GM23338 (cell line): ENCODE data around the gene QKI.

ENCODE experiments used
- CREB1 ChIP-seq: fragments of 250-450 bp; sonication (Bioruptor Pico); IDR thresholded peaks from 2 replicates; pipeline ENCODE4 v1.5.0; 2020; ENCODE audit warnings: low read depth, mild to moderate bottlenecking, moderate library complexity
- EZH2 ChIP-seq: fragments of 200-600 bp; sonication (generic); IDR thresholded peaks from one replicate; pipeline ENCODE4 v1.8.0; 2017; ENCODE audit warnings: antibody characterized with exemption, mild to moderate bottlenecking, low read depth; ENCODE audit not compliant: unreplicated experiment
- EZH2phosphoT487 ChIP-seq: fragments of 200-600 bp; sonication (generic); IDR thresholded peaks from one replicate; pipeline ENCODE4 v1.8.1; 2018; ENCODE audit warnings: antibody characterized with exemption; ENCODE audit not compliant: unreplicated experiment
- POLR2AphosphoS5 ChIP-seq: IDR thresholded peaks from 2 replicates; pipeline ENCODE4 v1.6.1; 2016; ENCODE audit warnings: antibody characterized with exemption, low read depth
- TF ChIP-seq, protein P1 (sequence below), 2 experiments: fragments of 200-600 bp in 1 of 2; sonication (generic) in 1 of 2; conservative IDR thresholded peaks; 2 replicates each; pipeline versions ENCODE4 v1.5.1 to v1.6.1; 2016 to 2017; ENCODE audit warnings: antibody characterized with exemption in 2 of 2, low read depth in 2 of 2, mild to moderate bottlenecking in 2 of 2, moderate library complexity in 1 of 2

DNA sequence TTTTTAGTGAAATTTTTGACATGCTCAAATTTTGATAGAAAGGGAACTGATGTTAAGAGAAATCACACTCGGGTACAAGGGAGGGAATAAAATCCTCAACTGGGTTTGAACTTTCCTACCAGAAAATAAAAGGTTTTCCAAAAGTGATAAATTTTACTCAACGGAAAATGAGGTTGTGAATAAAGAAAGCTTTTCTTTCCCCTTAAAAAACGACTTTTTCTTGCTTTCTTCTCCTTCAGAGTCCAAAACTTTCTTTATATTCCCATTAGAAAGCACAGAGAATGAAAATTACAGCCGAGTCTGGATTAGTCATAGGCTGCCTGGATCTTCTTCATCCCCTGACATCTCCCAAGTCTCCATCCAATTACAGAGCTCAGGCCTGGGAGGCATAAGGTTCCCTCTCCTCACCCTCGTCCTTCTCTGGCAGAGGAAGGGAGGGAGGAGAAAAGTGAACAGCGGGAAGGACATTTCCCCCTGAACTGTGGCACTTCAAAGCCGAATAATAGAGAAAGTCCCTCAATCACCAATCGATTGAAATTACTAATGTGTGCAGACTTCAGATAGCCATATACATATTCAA, 28.1 kb upstream of the QKI start:
- TF ChIP-seq EZH2 = no peak
- TF ChIP-seq POLR2AphosphoS5 = no peak
- TF ChIP-seq, protein P1, sequence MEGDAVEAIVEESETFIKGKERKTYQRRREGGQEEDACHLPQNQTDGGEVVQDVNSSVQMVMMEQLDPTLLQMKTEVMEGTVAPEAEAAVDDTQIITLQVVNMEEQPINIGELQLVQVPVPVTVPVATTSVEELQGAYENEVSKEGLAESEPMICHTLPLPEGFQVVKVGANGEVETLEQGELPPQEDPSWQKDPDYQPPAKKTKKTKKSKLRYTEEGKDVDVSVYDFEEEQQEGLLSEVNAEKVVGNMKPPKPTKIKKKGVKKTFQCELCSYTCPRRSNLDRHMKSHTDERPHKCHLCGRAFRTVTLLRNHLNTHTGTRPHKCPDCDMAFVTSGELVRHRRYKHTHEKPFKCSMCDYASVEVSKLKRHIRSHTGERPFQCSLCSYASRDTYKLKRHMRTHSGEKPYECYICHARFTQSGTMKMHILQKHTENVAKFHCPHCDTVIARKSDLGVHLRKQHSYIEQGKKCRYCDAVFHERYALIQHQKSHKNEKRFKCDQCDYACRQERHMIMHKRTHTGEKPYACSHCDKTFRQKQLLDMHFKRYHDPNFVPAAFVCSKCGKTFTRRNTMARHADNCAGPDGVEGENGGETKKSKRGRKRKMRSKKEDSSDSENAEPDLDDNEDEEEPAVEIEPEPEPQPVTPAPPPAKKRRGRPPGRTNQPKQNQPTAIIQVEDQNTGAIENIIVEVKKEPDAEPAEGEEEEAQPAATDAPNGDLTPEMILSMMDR (conservative IDR thresholded peaks at IDR 0.05; ENCODE audit: low read depth in 2 of 2) = no peak
- TF ChIP-seq CREB1 = no peak
- no peak for TF ChIP-seq EZH2phosphoT487
